CD14-positive monocyte (primary cell): Measurements from ENCODE around the gene LRRC7. TPM values are rescaled to one million over a fixed set of nuclear protein-coding genes. Genes with fewer than 3 reads are reported as not detected.

Experiments used
- DNase-seq, 3 donors: peaks; one replicate each; pipeline ENCODE4 v3.0.0-alpha.2; 2011 to 2022
- H2AFZ ChIP-seq: 2 replicates; pipeline ENCODE4 v1.6.0; 2012; ENCODE audit warnings: mild to moderate bottlenecking, low read depth, low read length, inconsistent platforms; ENCODE audit not compliant: insufficient read depth, poor library complexity, severe bottlenecking
- H3K27ac ChIP-seq, 2 donors: 1 replicate in 1 of 2; 2 replicates in 1 of 2; pipeline ENCODE4 v1.5.1; 2012 to 2013; ENCODE audit warnings: low read length in 2 of 2, control low read depth in 1 of 2, inconsistent platforms in 1 of 2, low read depth in 1 of 2, mild to moderate bottlenecking in 1 of 2
- H3K27me3 ChIP-seq, 2 donors: one replicate each; pipeline versions ENCODE4 v1.6.0 to v1.6.1; 2011 to 2013; ENCODE audit warnings: low read length in 2 of 2; ENCODE audit not compliant: control insufficient read depth in 2 of 2, insufficient read depth in 2 of 2
- H3K36me3 ChIP-seq, 2 donors: replicated peaks in 1 of 2; 1 replicate in 1 of 2; 2 replicates in 1 of 2; pipeline versions ENCODE4 v1.5.1 to v1.6.1; 2012 to 2013; ENCODE audit warnings: low read length in 2 of 2, control low read depth in 1 of 2, inconsistent platforms in 1 of 2, mild to moderate bottlenecking in 1 of 2; ENCODE audit not compliant: insufficient read depth in 2 of 2, control insufficient read depth in 1 of 2
- H3K4me1 ChIP-seq, 2 donors: 1 replicate in 1 of 2; 2 replicates in 1 of 2; pipeline versions ENCODE4 v1.5.1 to v1.6.1; 2012 to 2013; ENCODE audit warnings: low read length in 2 of 2, control low read depth in 1 of 2, inconsistent platforms in 1 of 2, mild to moderate bottlenecking in 1 of 2, moderate library complexity in 1 of 2; ENCODE audit not compliant: insufficient read depth in 2 of 2, control insufficient read depth in 1 of 2
- H3K4me2 ChIP-seq: replicated peaks from 2 replicates; pipeline ENCODE3; 2012; ENCODE audit warnings: low read length, moderate library complexity, mild to moderate bottlenecking; ENCODE audit not compliant: poor library complexity, severe bottlenecking; ENCODE audit errors: extremely low read depth
- H3K4me3 ChIP-seq, 3 experiments: fragments of 200-600 bp in 1 of 3; sonication (generic) in 1 of 3; replicated peaks in 1 of 3; 1 replicate in 2 of 3; 2 replicates in 1 of 3; pipeline ENCODE4 v1.5.1; 2011 to 2013; ENCODE audit warnings: low read length in 3 of 3, mild to moderate bottlenecking in 3 of 3, control low read depth in 2 of 3, low read depth in 2 of 3, inconsistent platforms in 1 of 3, moderate library complexity in 1 of 3
- H3K79me2 ChIP-seq: 2 replicates; pipeline ENCODE4 v1.6.0; 2012; ENCODE audit warnings: mild to moderate bottlenecking, control low read depth, inconsistent platforms, low read length, moderate library complexity; ENCODE audit not compliant: insufficient read depth
- H3K9ac ChIP-seq: 2 replicates; pipeline ENCODE4 v1.6.0; 2017; ENCODE audit warnings: low read length, mild to moderate bottlenecking; ENCODE audit not compliant: insufficient read depth, poor library complexity, severe bottlenecking
- H3K9me3 ChIP-seq, 2 donors: replicated peaks in 1 of 2; 1 replicate in 1 of 2; 2 replicates in 1 of 2; pipeline versions ENCODE4 v1.5.1 to v1.6.1; 2012 to 2013; ENCODE audit warnings: low read length in 2 of 2, control low read depth in 1 of 2; ENCODE audit not compliant: control insufficient read depth in 1 of 2, insufficient read depth in 1 of 2
- H4K20me1 ChIP-seq: 2 replicates; pipeline ENCODE4 v1.6.0; 2012; ENCODE audit warnings: mild to moderate bottlenecking, low read length, control low read depth, moderate library complexity; ENCODE audit not compliant: insufficient read depth
- H3K27ac Mint-ChIP-seq, 7 donors: one replicate each; pipeline ENCODE4 v1.8.0; 2020; ENCODE audit warnings: mild to moderate bottlenecking in 7 of 7, mixed read lengths in 7 of 7, moderate library complexity in 6 of 7, inconsistent platforms in 2 of 7
- H3K27me3 Mint-ChIP-seq, 3 donors: one replicate each; pipeline ENCODE4 v1.8.0; 2021 to 2022; ENCODE audit warnings: low read depth in 3 of 3, mild to moderate bottlenecking in 3 of 3, mixed read lengths in 3 of 3, moderate library complexity in 3 of 3, inconsistent platforms in 1 of 3
- H3K36me3 Mint-ChIP-seq, 2 donors: one replicate each; pipeline ENCODE4 v1.8.0; 2020; ENCODE audit warnings: mixed read lengths in 2 of 2, inconsistent platforms in 1 of 2, mild to moderate bottlenecking in 1 of 2
- H3K4me1 Mint-ChIP-seq: one replicate; pipeline ENCODE4 v1.8.0; 2020; ENCODE audit warnings: mild to moderate bottlenecking, mixed read lengths
- H3K4me3 Mint-ChIP-seq, 2 donors: one replicate each; pipeline ENCODE4 v1.8.0; 2020; ENCODE audit warnings: mild to moderate bottlenecking in 2 of 2, mixed read lengths in 2 of 2, moderate library complexity in 1 of 2
- H3K9me3 Mint-ChIP-seq, 7 donors: one replicate each; pipeline ENCODE4 v1.8.0; 2020 to 2022; ENCODE audit warnings: mixed read lengths in 7 of 7, mild to moderate bottlenecking in 6 of 7, moderate library complexity in 6 of 7, inconsistent platforms in 2 of 7
- WGBS: methylation state at CpG from one replicate; pipeline ENCODE4 v1.1.5; 2013; ENCODE audit warnings: missing lambda C conversion rate; ENCODE audit not compliant: insufficient coverage; 5-methylcytosine and 5-hydroxymethylcytosine counted together
- intact Hi-C, 2 donors: fragments of 100-400 bp; cut with micrococcal nuclease; formaldehyde crosslinking; loops; one replicate each; pipeline versions ENCODE4 v1.15.0 to v1.15.1; 2023
- polyA plus RNA-seq, 3 donors: library from polyadenylated mRNA; depleted of rRNA in 1 of 3; unstranded in 2 of 3; stranded (reverse) in 1 of 3; fragments of 300-500 nt in 2 of 3; fragments of >200 nt in 1 of 3; fragmentation: Illumina TruSeq in 2 of 3; gene quantifications; 1 replicate in 2 of 3; 2 replicates in 1 of 3; pipeline ENCODE4 v1.2.3, GENCODE V29; 2012 to 2021
- TF ChIP-seq, protein P1 (sequence below): fragments of 200-600 bp; IDR thresholded peaks from one replicate; pipeline ENCODE4 v1.8.0; 2022; ENCODE audit warnings: antibody characterized with exemption, mild to moderate bottlenecking

Gene LRRC7
- polyA plus RNA-seq, 3 donors, result not detected

DNA sequence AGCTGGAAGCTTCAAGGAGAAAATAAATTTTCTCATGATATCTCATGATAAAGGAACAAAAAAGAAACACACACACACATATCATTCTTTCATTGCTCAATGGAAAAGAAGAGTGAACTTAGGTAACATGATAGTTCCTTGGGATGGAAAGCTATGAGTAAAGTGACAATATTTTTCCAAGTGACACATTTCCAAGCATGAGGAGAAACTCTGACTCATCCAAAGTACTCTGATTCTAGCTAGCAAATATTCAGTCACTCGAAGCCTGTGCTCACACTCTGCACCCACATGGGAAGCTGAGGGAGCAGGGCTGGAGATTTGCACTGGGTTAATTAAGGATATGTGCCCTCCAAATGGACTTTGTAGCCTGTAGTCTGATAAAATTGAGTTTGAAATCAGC lies 415.3 kb downstream of the LRRC7 start:
- H3K9ac ChIP-seq, result no peak overlapping the region
- DNase-seq, result no peak
- H3K27me3 Mint-ChIP-seq, result no peaks in the 10 kb centered on the region
- no peaks in the 10 kb centered on the region for H3K9me3 ChIP-seq
- no peak overlapping the region for H3K27ac Mint-ChIP-seq
- no peak overlapping the region for H3K4me3 ChIP-seq
- TF ChIP-seq, protein P1, sequence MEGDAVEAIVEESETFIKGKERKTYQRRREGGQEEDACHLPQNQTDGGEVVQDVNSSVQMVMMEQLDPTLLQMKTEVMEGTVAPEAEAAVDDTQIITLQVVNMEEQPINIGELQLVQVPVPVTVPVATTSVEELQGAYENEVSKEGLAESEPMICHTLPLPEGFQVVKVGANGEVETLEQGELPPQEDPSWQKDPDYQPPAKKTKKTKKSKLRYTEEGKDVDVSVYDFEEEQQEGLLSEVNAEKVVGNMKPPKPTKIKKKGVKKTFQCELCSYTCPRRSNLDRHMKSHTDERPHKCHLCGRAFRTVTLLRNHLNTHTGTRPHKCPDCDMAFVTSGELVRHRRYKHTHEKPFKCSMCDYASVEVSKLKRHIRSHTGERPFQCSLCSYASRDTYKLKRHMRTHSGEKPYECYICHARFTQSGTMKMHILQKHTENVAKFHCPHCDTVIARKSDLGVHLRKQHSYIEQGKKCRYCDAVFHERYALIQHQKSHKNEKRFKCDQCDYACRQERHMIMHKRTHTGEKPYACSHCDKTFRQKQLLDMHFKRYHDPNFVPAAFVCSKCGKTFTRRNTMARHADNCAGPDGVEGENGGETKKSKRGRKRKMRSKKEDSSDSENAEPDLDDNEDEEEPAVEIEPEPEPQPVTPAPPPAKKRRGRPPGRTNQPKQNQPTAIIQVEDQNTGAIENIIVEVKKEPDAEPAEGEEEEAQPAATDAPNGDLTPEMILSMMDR, result no peak
- no CpG with 5 or more reads among the region's 1 CpG for WGBS
- H3K79me2 ChIP-seq, result no peaks in the 10 kb centered on the region
- no peaks in the 10 kb centered on the region for H3K27me3 ChIP-seq
- no peaks in the 10 kb centered on the region for H3K36me3 Mint-ChIP-seq
- H2AFZ ChIP-seq, result no peak overlapping the region
- intact Hi-C loops, result no loop called here
- no peaks in the 10 kb centered on the region for H3K36me3 ChIP-seq
- peaks cover 3 to 4% of the 10 kb centered on the region in 2 donors for H3K4me1 ChIP-seq
- no peaks in the 10 kb centered on the region for H4K20me1 ChIP-seq
- no peak overlapping the region for H3K4me2 ChIP-seq
- H3K4me3 Mint-ChIP-seq, result no peak overlapping the region
- peaks cover 0 to 5% (median 2%) of the 10 kb centered on the region in 7 donors for H3K9me3 Mint-ChIP-seq
- peaks cover 2% of the 10 kb centered on the region for H3K4me1 Mint-ChIP-seq
- no peak overlapping the region for H3K27ac ChIP-seq

DNA sequence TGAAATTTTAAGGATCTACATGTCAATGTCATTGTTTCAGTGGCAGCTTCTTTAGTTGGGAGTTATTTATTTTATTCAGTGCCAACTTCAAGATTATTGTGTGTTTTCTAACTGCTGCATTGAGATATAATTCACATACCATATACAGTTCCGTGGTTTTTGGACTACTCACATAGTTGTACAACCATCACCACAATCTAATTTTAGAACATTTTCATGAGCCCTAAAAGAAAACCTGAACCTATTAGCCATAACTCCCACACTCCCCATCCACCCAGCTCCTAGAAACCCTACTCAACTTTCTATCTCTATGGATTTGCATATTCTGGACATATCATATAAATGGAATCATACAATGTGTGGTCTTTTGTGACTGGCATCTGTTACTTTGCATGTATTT lies 417.7 kb downstream of the LRRC7 start:
- WGBS, result no CpG with 5 or more reads among the region's 1 CpG

More for the DNA sequence above, 417.7 kb downstream of the LRRC7 start:
- Histone ChIP-seq H3K4me2 (no peak overlapping the region), H3K9me3 (no peaks in the 10 kb centered on the region), H4K20me1 (no peaks in the 10 kb centered on the region), H3K79me2 (no peaks in the 10 kb centered on the region), H3K36me3 (no peaks in the 10 kb centered on the region), H2AFZ (no peak overlapping the region), H3K27ac (no peak overlapping the region), H3K4me3 (no peak overlapping the region), H3K4me1 (peaks cover 11% of the 10 kb centered on the region in 2 donors), H3K9ac (no peak overlapping the region), H3K27me3 (no peaks in the 10 kb centered on the region)
- intact Hi-C loops, result no loop called here
- Mint-ChIP-seq H3K27ac (no peak overlapping the region), H3K4me3 (no peak overlapping the region), H3K9me3 (peaks cover 0 to 5% (median 2%) of the 10 kb centered on the region in 7 donors), H3K4me1 (peaks cover 2% of the 10 kb centered on the region), H3K27me3 (no peaks in the 10 kb centered on the region), H3K36me3 (no peaks in the 10 kb centered on the region)
- TF ChIP-seq, protein P1, result no peak
- no peak for DNase-seq
